Mesothelial cell of epicardium (in vitro differentiated cells): ENCODE data around the gene CPNE1. TPM values are rescaled to one million over a fixed set of nuclear protein-coding genes. Genes with fewer than 3 reads are reported as not detected.

Experiments
- DNase-seq, 2 experiments: peaks; one replicate each; pipeline ENCODE4 v3.0.0; 2021; ENCODE audit warnings: low spot score in 2 of 2; ENCODE audit not compliant: unreplicated experiment in 2 of 2
- H3K27ac Mint-ChIP-seq: 2 replicates; pipeline ENCODE4 v1.8.0; 2021; ENCODE audit warnings: mixed read lengths
- H3K27me3 Mint-ChIP-seq: 2 replicates; pipeline ENCODE4 v1.8.0; 2021; ENCODE audit warnings: low read depth, mixed read lengths
- H3K36me3 Mint-ChIP-seq: 2 replicates; pipeline ENCODE4 v1.8.0; 2021; ENCODE audit warnings: mixed read lengths
- H3K4me1 Mint-ChIP-seq: 2 replicates; pipeline ENCODE4 v1.8.0; 2021; ENCODE audit warnings: mixed read lengths
- H3K4me3 Mint-ChIP-seq: 2 replicates; pipeline ENCODE4 v1.8.0; 2021; ENCODE audit warnings: mild to moderate bottlenecking, moderate library complexity, mixed read lengths
- H3K9me3 Mint-ChIP-seq: 2 replicates; pipeline ENCODE4 v1.8.0; 2021; ENCODE audit warnings: mixed read lengths
- CTCF ChIP-seq: fragments of 200-600 bp; sonication (generic); IDR thresholded peaks from one replicate; pipeline ENCODE4 v1.5.0; 2021; ENCODE audit warnings: antibody characterized with exemption; ENCODE audit not compliant: unreplicated experiment
- total RNA-seq: library from RNA; stranded (reverse); gene quantifications from 3 replicates; pipeline ENCODE4 v1.2.1, GENCODE V29; 2021

CPNE1 gene
- total RNA-seq, 1 donor from 2014 or later: 246 TPM

GRCh38 chr20:35603695-35604448, 60.8 kb downstream of the CPNE1 start:
- H3K4me3 Mint-ChIP-seq: no peak overlapping the region
- no peaks in the 10 kb centered on the region for H3K9me3 Mint-ChIP-seq
- no peak overlapping the region for H3K27ac Mint-ChIP-seq
- H3K4me1 Mint-ChIP-seq: peaks cover 16% of the 10 kb centered on the region
- no peak for TF ChIP-seq CTCF
- peaks cover 53% of the 10 kb centered on the region for H3K27me3 Mint-ChIP-seq
- H3K36me3 Mint-ChIP-seq: no peaks in the 10 kb centered on the region
- DNase-seq: no peak

- peaks cover 62% of the 10 kb centered on the region for H3K27me3 Mint-ChIP-seq
- no peak overlapping the region for H3K27ac Mint-ChIP-seq
- peak overlapping the region; percentile 9 for H3K4me3 Mint-ChIP-seq
- DNase-seq: no peak
- no peaks in the 10 kb centered on the region for H3K9me3 Mint-ChIP-seq
- no peak for TF ChIP-seq CTCF
- no peaks in the 10 kb centered on the region for H3K36me3 Mint-ChIP-seq
- H3K4me1 Mint-ChIP-seq: peaks cover 16% of the 10 kb centered on the region
Observed at GRCh38 chr20:35602851-35603495, 61.7 kb downstream of the CPNE1 start.

- peaks cover 72% of the 10 kb centered on the region for H3K27me3 Mint-ChIP-seq
- DNase-seq: no peak
- H3K4me3 Mint-ChIP-seq: no peak overlapping the region
- H3K4me1 Mint-ChIP-seq: peaks cover 14% of the 10 kb centered on the region
- no peak overlapping the region for H3K27ac Mint-ChIP-seq
- TF ChIP-seq CTCF: no peak
- H3K36me3 Mint-ChIP-seq: no peaks in the 10 kb centered on the region
- H3K9me3 Mint-ChIP-seq: no peaks in the 10 kb centered on the region
Observed at GRCh38 chr20:35601990-35602389, 62.7 kb downstream of the CPNE1 start.

GRCh38 chr20:35600993-35601973, 63.4 kb downstream of the CPNE1 start:
- peaks cover 77% of the 10 kb centered on the region for H3K27me3 Mint-ChIP-seq
- no peaks in the 10 kb centered on the region for H3K9me3 Mint-ChIP-seq
- H3K4me1 Mint-ChIP-seq: peaks cover 11% of the 10 kb centered on the region
- no peaks in the 10 kb centered on the region for H3K36me3 Mint-ChIP-seq
- TF ChIP-seq CTCF: no peak
- H3K27ac Mint-ChIP-seq: no peak overlapping the region
- DNase-seq: peak in 1 of 2 experiments; percentile 79
- H3K4me3 Mint-ChIP-seq: peak overlapping the region; percentile 64

- Mint-ChIP-seq H3K4me3 (peak overlapping the region; percentile 64), H3K27me3 (peaks cover 81% of the 10 kb centered on the region), H3K27ac (no peak overlapping the region), H3K9me3 (no peaks in the 10 kb centered on the region), H3K4me1 (peaks cover 11% of the 10 kb centered on the region), H3K36me3 (no peaks in the 10 kb centered on the region)
- no peak for DNase-seq
- TF ChIP-seq CTCF: no peak
Observed at GRCh38 chr20:35600176-35600992, 64.3 kb downstream of the CPNE1 start.
